ENCODE results near the gene TERT. TPM values are rescaled to one million over a fixed set of nuclear protein-coding genes. Genes with fewer than 3 reads are reported as not detected.

The TERT gene
- total RNA-seq, 2 experiments from 2014 or later: 156 to 198 TPM

DNA sequence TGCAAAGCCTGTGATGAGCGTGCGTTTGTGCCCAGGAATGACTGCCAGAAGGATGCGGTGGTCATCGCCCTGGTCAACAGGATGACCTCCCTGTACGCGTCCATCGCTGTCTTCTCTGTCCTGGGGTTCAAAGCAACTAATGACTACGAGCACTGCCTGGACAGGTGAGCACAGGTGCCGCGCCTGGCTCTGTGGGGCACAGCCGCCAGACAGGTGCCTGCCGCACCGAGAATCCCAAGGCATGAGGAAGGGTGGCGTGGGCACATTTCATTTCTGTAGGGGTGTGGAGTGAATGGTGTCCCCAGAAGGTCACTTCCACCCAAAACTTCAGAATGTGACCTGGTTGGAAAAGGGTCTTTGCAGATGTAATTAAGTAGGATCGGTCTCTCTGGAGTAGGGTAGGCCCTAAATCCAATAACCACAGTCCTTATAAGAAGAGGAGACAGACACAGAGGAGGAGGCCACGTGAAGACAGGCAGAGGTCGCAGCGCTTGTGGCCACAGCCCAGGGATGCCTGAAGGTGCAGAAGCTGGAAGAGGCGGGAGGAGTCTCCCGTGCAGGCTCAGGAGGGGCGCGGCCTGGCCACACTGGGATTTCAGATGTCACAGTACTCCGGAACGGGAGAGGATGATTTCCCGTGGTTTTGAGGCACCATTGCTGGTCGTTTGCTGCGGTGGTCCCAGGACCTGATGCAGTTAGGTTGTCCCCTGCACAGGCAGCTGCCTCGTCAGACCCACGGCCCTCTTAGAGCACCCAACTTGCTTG is 54.2 kb downstream of the TERT start:
- no TSS peak for BruUV-seq (replicated peaks)
- Histone ChIP-seq H3K4me3 (ENCODE audit: low read depth, low read length, poor library complexity, severe bottlenecking) (no peak overlapping the region), H3K4me2 (ENCODE audit: low read length) (no peak overlapping the region), H3K79me2 (ENCODE audit: insufficient read depth, low read depth, low read length) (no peaks in the 10 kb centered on the region), H3K36me3 (ENCODE audit: insufficient read depth, low read length) (no peaks in the 10 kb centered on the region), H3K9me2 (ENCODE audit: insufficient read depth, low read length) (no peaks in the 10 kb centered on the region), H2AFZ (ENCODE audit: low read length) (no peak overlapping the region), H4K20me1 (ENCODE audit: insufficient read depth, low read length) (no peaks in the 10 kb centered on the region), H3K9me3 (ENCODE audit: low read length) (peaks cover 9% of the 10 kb centered on the region; the same call in 1 of the 2 replicates), H3K4me1 (ENCODE audit: insufficient read depth, low read length, poor library complexity, severe bottlenecking) (no peaks in the 10 kb centered on the region), H3K27ac (ENCODE audit: low read depth, low read length, poor library complexity, severe bottlenecking) (no peak overlapping the region)
- POLR2A ChIA-PET: no interaction called here
- CTCF ChIA-PET (ENCODE audit: unreplicated experiment): no interaction called here
- no peak for DNase-seq (ENCODE audit: low spot score)
- intact Hi-C loops (cut with micrococcal nuclease; ENCODE audit: unreplicated experiment): no loop called here
- no peak for TF ChIP-seq EZH2phosphoT487 (IDR thresholded peaks at IDR 0.05; ENCODE audit: borderline replicate concordance, low read depth, low read length)
- TF ChIP-seq, protein P1, sequence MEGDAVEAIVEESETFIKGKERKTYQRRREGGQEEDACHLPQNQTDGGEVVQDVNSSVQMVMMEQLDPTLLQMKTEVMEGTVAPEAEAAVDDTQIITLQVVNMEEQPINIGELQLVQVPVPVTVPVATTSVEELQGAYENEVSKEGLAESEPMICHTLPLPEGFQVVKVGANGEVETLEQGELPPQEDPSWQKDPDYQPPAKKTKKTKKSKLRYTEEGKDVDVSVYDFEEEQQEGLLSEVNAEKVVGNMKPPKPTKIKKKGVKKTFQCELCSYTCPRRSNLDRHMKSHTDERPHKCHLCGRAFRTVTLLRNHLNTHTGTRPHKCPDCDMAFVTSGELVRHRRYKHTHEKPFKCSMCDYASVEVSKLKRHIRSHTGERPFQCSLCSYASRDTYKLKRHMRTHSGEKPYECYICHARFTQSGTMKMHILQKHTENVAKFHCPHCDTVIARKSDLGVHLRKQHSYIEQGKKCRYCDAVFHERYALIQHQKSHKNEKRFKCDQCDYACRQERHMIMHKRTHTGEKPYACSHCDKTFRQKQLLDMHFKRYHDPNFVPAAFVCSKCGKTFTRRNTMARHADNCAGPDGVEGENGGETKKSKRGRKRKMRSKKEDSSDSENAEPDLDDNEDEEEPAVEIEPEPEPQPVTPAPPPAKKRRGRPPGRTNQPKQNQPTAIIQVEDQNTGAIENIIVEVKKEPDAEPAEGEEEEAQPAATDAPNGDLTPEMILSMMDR (conservative IDR thresholded peaks at IDR 0.05; ENCODE audit: low read length): no peak

DNA sequence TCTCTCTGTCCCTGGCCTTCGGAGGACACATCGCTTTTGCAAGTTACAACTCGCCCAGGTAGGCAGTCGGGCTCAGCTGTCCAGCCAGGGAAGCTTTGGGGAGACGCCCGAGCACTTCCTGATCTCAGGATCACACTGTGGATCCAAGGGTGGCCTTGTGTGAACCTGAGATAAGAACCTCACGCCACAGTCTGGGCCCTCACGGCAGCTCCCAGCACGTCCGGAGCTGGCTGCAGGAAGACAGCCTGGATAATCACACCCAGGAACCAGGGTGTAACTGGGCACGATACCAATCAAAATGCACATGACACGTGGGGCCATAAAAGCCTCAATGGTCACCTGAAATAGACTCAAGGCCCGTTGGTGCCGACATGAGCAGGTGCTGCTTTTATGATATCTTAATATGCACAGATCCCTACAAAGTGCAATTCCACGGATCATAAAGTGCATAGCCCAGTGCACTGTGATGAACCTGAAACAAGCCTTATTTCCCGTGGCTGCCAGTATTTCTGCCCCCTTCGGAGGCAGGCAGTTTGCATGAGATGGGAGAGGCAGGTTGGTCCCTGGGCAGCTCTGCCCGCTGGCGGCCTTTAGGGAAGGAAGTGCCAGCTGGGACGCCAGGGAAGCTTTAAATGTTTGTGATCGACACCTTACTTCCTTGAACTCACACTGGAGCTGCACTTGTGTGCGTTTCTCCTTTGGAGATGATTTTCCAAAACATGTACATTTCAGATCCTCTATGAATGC is 55.2 kb downstream of the TERT start:
- ChIA-PET POLR2A (no interaction called here), CTCF (ENCODE audit: unreplicated experiment) (no interaction called here)
- H3K9me3 ChIP-seq (ENCODE audit: low read length): peaks cover 11% of the 10 kb centered on the region; the same call in 1 of the 2 replicates
- no peaks in the 10 kb centered on the region for H3K79me2 ChIP-seq (ENCODE audit: insufficient read depth, low read depth, low read length)
- no peaks in the 10 kb centered on the region for H3K4me1 ChIP-seq (ENCODE audit: insufficient read depth, low read length, poor library complexity, severe bottlenecking)
- no peaks in the 10 kb centered on the region for H3K9me2 ChIP-seq (ENCODE audit: insufficient read depth, low read length)
- no peak overlapping the region for H3K4me3 ChIP-seq (ENCODE audit: low read depth, low read length, poor library complexity, severe bottlenecking)
- H3K27ac ChIP-seq (ENCODE audit: low read depth, low read length, poor library complexity, severe bottlenecking): no peak overlapping the region
- no peak overlapping the region for H2AFZ ChIP-seq (ENCODE audit: low read length)
- BruUV-seq (replicated peaks): no TSS peak
- DNase-seq (ENCODE audit: low spot score): no peak
- intact Hi-C loops (cut with micrococcal nuclease; ENCODE audit: unreplicated experiment): no loop called here
- H3K4me2 ChIP-seq (ENCODE audit: low read length): no peak overlapping the region
- no peaks in the 10 kb centered on the region for H3K36me3 ChIP-seq (ENCODE audit: insufficient read depth, low read length)
- H4K20me1 ChIP-seq (ENCODE audit: insufficient read depth, low read length): no peaks in the 10 kb centered on the region
- TF ChIP-seq EZH2phosphoT487 (IDR thresholded peaks at IDR 0.05; ENCODE audit: borderline replicate concordance, low read depth, low read length): no peak
- TF ChIP-seq, protein P1 (conservative IDR thresholded peaks at IDR 0.05; ENCODE audit: low read length): no peak

DNA sequence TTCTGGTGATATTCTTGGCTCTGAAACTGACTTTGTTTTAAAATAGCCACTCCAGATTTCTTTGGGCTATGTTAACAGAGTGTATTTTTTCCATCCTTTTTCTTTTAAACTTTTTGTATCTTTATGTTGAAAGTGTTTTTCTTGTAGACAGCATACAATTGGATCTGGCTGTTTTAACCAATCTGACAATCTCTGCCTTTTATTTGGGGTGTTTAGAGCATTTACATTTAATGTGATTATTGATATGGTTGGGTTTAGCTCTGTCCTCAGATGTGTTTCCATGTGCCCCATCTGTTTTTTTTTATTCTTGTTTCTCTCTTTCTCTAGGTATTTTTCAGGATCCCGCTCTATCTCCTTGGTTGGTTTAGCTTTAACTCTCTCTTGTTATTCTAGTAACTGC is 59.0 kb downstream of the TERT start:
- H3K9me2 ChIP-seq (ENCODE audit: insufficient read depth, low read length): no peaks in the 10 kb centered on the region
- no peaks in the 10 kb centered on the region for H3K36me3 ChIP-seq (ENCODE audit: insufficient read depth, low read length)
- DNase-seq (ENCODE audit: low spot score): no peak
- H3K9me3 ChIP-seq (ENCODE audit: low read length): peaks cover 11% of the 10 kb centered on the region; the same call in 1 of the 2 replicates
- no peak overlapping the region for H2AFZ ChIP-seq (ENCODE audit: low read length)
- H3K4me3 ChIP-seq (ENCODE audit: low read depth, low read length, poor library complexity, severe bottlenecking): no peak overlapping the region
- no TSS peak for BruUV-seq (replicated peaks)
- H3K27ac ChIP-seq (ENCODE audit: low read depth, low read length, poor library complexity, severe bottlenecking): no peak overlapping the region
- no peaks in the 10 kb centered on the region for H3K4me1 ChIP-seq (ENCODE audit: insufficient read depth, low read length, poor library complexity, severe bottlenecking)
- H4K20me1 ChIP-seq (ENCODE audit: insufficient read depth, low read length): no peaks in the 10 kb centered on the region
- no peak overlapping the region for H3K4me2 ChIP-seq (ENCODE audit: low read length)
- intact Hi-C loops (cut with micrococcal nuclease; ENCODE audit: unreplicated experiment): no loop called here
- ChIA-PET CTCF (ENCODE audit: unreplicated experiment) (no interaction called here), POLR2A (no interaction called here)
- TF ChIP-seq EZH2phosphoT487 (IDR thresholded peaks at IDR 0.05; ENCODE audit: borderline replicate concordance, low read depth, low read length): no peak
- TF ChIP-seq, protein P1 (conservative IDR thresholded peaks at IDR 0.05; ENCODE audit: low read length): no peak
- H3K79me2 ChIP-seq (ENCODE audit: insufficient read depth, low read depth, low read length): no peaks in the 10 kb centered on the region
